Activated naive CD4-positive, alpha-beta T cell treated with anti-CD3 and anti-CD28 coated beads, Interleukin-2, amount 50 U/mL, for 72 hours (primary cell): Measurements from ENCODE around the gene SPATA31E1. TPM values are rescaled to one million over a fixed set of nuclear protein-coding genes. Genes with fewer than 3 reads are reported as not detected.
"Not testable (repeated sequence)": the region's sequence is repeated elsewhere in the genome, so short reads cannot be mapped to it uniquely, and the experiment has no call there.

Experiments used
- ATAC-seq, 2 donors: fragments of 150-1000 bp; cut with Tn5 transposase; 2 replicates each; pipeline ENCODE4 v1.10.0; 2021; ENCODE audit warnings: mild to moderate bottlenecking in 2 of 2, moderate library complexity in 2 of 2
- DNase-seq, 2 donors: peaks; one replicate each; pipeline ENCODE4 v3.0.0; 2021 to 2022; ENCODE audit warnings: low spot score in 2 of 2
- H3K27ac Mint-ChIP-seq, 2 donors: one replicate each; pipeline ENCODE4 v1.8.0; 2022; ENCODE audit warnings: mild to moderate bottlenecking in 2 of 2, mixed read lengths in 2 of 2
- H3K36me3 Mint-ChIP-seq, 2 donors: one replicate each; pipeline ENCODE4 v1.8.0; 2022; ENCODE audit warnings: mixed read lengths in 2 of 2
- H3K9me3 Mint-ChIP-seq, 2 donors: one replicate each; pipeline ENCODE4 v1.8.0; 2022; ENCODE audit warnings: mixed read lengths in 2 of 2
- total RNA-seq, 2 donors: library from RNA; stranded (reverse); gene quantifications; one replicate each; pipeline ENCODE4 v1.2.3, GENCODE V29; 2022

Gene SPATA31E1
- total RNA-seq, 2 donors from 2014 or later = not detected

DNA sequence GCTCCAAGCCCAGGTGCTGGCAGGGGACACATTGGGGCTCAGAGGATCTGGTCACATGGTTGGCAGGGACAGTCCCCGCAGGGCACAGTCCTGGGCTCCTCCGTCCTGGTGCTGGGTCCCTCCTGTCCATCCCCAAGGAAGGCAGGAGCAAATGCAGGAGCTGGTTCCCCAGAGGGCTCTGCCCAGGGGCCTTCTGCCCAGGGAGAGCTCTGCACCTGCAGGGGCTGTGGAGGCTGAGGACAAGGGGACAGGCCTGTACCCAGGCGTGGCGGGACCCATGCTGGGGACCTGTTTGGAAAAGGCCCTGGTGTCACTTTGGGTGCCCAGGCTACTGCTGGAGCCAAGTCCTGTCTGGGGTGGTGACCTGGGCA, 7.2 kb downstream of the SPATA31E1 start:
- ATAC-seq (no peak), DNase-seq (no peak)
- H3K9me3 Mint-ChIP-seq = peaks cover 0 to 5% of the 10 kb centered on the region in 2 donors
- peaks cover 5 to 6% of the 10 kb centered on the region in 2 donors for H3K36me3 Mint-ChIP-seq
- H3K27ac Mint-ChIP-seq = no peak overlapping the region

DNA sequence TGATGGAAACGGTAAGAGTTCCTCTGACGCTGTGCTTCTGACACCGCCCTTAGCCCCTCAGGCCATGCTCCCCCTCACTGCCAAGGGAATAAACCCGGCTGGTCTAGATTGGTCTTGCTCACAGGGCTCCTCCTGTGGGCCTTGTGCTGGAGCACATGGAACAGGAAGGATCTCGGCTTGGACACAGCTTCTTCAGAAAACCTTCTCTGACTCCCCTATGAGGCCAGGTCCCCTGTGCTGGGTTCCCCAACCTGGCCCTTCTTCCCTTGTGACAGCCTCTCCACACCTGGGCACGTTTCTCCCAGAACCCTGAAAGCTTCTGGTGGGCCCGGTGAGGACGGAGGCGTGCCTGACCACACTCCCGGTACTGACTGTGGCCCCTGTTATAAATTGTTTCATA, 8.2 kb downstream of the SPATA31E1 start:
- no peak overlapping the region for H3K27ac Mint-ChIP-seq
- H3K9me3 Mint-ChIP-seq = peaks cover 0 to 5% of the 10 kb centered on the region in 2 donors
- ATAC-seq = no peak
- no peak for DNase-seq
- peaks cover 5 to 6% of the 10 kb centered on the region in 2 donors for H3K36me3 Mint-ChIP-seq

GRCh38 chr9:87891754-87892153, 9.1 kb downstream of the SPATA31E1 start:
- Mint-ChIP-seq H3K9me3 (peaks cover 0 to 5% of the 10 kb centered on the region in 2 donors), H3K36me3 (peaks cover 5 to 6% of the 10 kb centered on the region in 2 donors), H3K27ac (no peak overlapping the region)
- DNase-seq (no peak), ATAC-seq (no peak)

- Mint-ChIP-seq H3K36me3 (peaks cover 6 to 17% of the 10 kb centered on the region in 2 donors), H3K27ac (no peak overlapping the region), H3K9me3 (peaks cover 0 to 9% of the 10 kb centered on the region in 2 donors)
- DNase-seq = no peak
- ATAC-seq = no peak
Observed at GRCh38 chr9:87892956-87893355, 10.3 kb downstream of the SPATA31E1 start.

GRCh38 chr9:87894998-87895625, 12.4 kb downstream of the SPATA31E1 start:
- Mint-ChIP-seq H3K27ac (no peak overlapping the region), H3K36me3 (peaks cover 6 to 18% of the 10 kb centered on the region in 2 donors), H3K9me3 (peaks cover 0 to 10% of the 10 kb centered on the region in 2 donors)
- DNase-seq = no peak
- no peak for ATAC-seq

- Mint-ChIP-seq H3K9me3 (peaks cover 7 to 18% of the 10 kb centered on the region in 2 donors), H3K36me3 (peaks cover 6 to 27% of the 10 kb centered on the region in 2 donors), H3K27ac (no peak overlapping the region)
- no peak for ATAC-seq
- DNase-seq = no peak
Observed at GRCh38 chr9:87896891-87897290, 14.2 kb downstream of the SPATA31E1 start.

DNA sequence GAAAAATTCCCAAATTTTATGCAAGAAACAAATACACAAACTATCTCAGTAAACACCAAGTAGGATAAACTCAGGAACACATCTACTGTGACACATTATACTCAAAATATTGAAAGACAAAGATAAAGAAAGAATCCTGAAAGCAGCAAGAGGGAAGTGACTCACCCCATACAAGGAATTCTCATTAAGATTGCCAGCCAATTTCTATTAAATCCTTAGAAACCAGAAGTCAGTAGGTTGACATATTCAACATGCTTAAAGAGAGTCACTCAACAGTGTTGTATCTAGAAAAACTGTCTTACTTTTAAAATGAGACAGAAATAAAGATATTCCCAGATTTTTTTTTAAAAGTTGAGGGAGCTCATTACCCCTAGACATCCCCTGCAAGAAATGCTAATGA, 15.5 kb downstream of the SPATA31E1 start:
- Mint-ChIP-seq H3K9me3 (peaks cover 10 to 22% of the 10 kb centered on the region in 2 donors), H3K27ac (no peak overlapping the region), H3K36me3 (peaks cover 6 to 37% of the 10 kb centered on the region in 2 donors)
- DNase-seq = no peak
- no peak for ATAC-seq

GRCh38 chr9:87902371-87902770, 19.7 kb downstream of the SPATA31E1 start:
- not testable (repeated sequence) for ATAC-seq, DNase-seq, H3K27ac Mint-ChIP-seq
- peaks cover 0 to 42% of the 10 kb centered on the region in 2 donors for H3K36me3 Mint-ChIP-seq
- H3K9me3 Mint-ChIP-seq = peaks cover 17 to 26% of the 10 kb centered on the region in 2 donors

GRCh38 chr9:87909310-87910041, 26.8 kb downstream of the SPATA31E1 start:
- no peak for ATAC-seq
- peaks cover 4 to 6% of the 10 kb centered on the region in 2 donors for H3K9me3 Mint-ChIP-seq
- no peak for DNase-seq
- peaks cover 0 to 5% of the 10 kb centered on the region in 2 donors for H3K36me3 Mint-ChIP-seq
- H3K27ac Mint-ChIP-seq = no peak overlapping the region

- Mint-ChIP-seq H3K27ac (no peak overlapping the region), H3K36me3 (no peaks in the 10 kb centered on the region), H3K9me3 (no peaks in the 10 kb centered on the region)
- ATAC-seq (no peak), DNase-seq (no peak)
Observed at GRCh38 chr9:87910821-87911220, 28.1 kb downstream of the SPATA31E1 start.

DNA sequence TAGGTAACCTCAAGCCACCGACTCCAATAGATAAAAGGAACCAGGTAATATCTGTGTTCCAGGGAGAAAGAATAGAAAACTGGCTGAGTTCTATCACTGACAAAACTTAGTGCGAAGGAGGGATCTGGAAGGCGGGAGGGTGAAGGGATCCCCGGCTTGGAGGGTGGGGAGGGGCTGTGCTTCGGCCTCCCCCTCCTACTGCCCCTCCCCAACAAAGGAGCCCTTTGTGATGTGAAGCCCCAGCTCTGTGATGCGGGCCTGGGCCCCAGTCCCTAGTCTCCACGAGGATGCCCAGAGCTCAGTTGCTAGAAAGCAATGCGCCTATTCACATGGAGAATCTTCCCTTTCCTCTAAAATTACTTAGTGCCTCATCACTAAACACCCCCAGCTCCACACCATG, 35.0 kb downstream of the SPATA31E1 start, which contains the start of gene SPATA31C1:
SPATA31C1 (plus strand) TSS at position 301 of the 400 bp plus-strand sequence.
- DNase-seq, H3K9me3 Mint-ChIP-seq, H3K36me3 Mint-ChIP-seq, H3K27ac Mint-ChIP-seq, ATAC-seq: not testable (repeated sequence)

DNA sequence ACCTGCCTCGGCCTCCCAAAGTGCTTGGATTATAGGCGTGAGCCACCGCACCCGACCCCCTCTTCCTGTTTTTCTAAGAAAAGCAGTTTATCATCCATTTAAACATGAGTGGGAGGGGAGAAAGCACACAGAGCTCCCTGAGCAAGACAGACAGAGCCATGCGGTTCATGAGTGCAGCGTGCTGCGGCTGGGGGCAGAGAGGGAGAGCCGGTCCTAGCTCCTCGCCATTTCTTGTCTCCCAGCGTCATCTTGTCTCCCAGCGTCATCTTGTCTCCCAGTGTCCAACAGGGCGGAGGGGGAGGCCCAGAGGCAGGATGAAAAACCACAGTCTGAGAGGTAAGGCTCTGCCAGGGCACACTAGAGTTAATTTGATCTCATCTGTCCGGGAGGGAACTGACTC, 36.3 kb downstream of the SPATA31E1 start:
- DNase-seq, H3K9me3 Mint-ChIP-seq, ATAC-seq, H3K27ac Mint-ChIP-seq, H3K36me3 Mint-ChIP-seq: not testable (repeated sequence)

DNA sequence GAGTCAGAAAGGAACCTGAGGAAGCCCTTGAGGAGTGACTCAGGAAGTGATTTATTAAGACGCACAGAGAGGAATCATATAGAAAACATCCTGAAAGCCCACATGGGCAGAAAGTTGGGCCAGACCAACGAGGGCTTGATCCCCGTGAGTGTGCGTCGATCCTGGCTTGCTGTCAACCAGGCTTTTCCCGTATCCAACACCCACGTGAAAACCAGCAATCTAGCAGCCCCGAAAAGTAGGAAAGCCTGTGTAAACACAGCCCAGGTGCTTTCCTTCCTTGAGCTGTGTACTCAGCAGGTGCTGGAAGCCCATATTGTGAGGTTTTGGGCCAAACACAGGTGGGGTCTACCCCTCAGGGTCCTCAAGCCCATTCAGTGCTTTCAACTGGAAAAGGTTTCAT, 38.9 kb downstream of the SPATA31E1 start:
- not testable (repeated sequence) for H3K36me3 Mint-ChIP-seq, H3K9me3 Mint-ChIP-seq, ATAC-seq, DNase-seq, H3K27ac Mint-ChIP-seq

- H3K27ac Mint-ChIP-seq, H3K9me3 Mint-ChIP-seq, DNase-seq, ATAC-seq, H3K36me3 Mint-ChIP-seq: not testable (repeated sequence)
Observed at GRCh38 chr9:87923012-87923411, 40.3 kb downstream of the SPATA31E1 start.

DNA sequence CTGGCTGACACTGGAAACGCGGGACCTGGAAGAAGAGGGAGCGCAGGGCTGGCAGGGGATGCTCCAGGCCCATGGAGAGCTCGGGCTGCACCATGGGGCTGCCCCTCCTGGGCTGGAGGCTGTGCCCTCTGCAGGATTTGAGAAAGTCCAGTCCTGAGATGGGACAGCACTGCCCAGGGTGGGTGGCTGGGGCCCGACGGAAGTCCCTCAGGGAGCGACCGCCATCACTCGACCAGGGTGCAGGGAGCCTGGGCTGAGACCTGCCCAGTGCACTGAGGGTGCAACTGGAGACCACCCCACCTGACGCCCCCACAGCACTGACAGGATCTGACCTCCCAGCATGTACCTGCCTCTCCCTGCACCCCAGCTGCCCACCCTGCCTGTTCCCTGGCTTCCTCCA, 42.2 kb downstream of the SPATA31E1 start:
- ATAC-seq, H3K27ac Mint-ChIP-seq, DNase-seq, H3K36me3 Mint-ChIP-seq, H3K9me3 Mint-ChIP-seq: not testable (repeated sequence)

DNA sequence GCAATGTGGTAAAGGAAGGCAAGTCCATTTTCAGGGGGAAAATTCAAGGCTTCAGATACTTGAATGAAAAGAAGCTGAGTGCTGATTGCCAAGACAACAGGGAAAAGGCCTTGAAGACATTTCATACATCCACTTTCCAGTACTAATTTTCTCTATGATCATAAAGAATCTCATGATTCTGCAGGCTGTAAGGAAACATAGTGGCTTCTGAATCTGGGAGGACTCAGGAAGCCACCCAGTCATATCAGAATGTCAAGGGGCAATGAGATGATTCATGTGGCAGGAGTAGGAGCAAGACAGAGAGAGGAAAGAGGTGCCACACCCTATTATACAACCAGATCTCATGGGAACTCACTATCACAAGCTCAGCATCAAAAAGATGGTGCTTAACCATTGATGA, 46.5 kb downstream of the SPATA31E1 start:
- not testable (repeated sequence) for H3K36me3 Mint-ChIP-seq, H3K9me3 Mint-ChIP-seq, ATAC-seq, H3K27ac Mint-ChIP-seq, DNase-seq

DNA sequence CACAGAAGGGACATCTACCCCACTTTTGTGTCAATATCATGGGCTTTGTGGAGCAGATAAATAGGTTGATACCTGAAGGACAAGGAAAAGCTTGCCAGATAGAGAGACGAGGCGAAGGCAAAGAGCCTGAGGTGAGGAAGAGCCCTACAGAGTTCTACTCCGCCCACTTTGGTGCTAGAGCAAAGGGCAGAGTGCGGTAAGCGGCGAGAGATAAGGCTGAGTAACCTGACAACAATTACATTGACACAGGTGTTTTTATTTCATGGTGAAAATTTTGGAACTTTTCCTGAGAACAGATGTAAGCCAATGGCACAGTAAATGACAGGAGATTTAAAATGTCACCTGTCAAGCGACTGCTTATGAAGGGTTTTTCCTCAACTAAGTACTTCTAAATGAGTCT, 51.8 kb downstream of the SPATA31E1 start:
- not testable (repeated sequence) for DNase-seq, ATAC-seq, H3K27ac Mint-ChIP-seq, H3K36me3 Mint-ChIP-seq, H3K9me3 Mint-ChIP-seq

GRCh38 chr9:87937352-87937751, 54.7 kb downstream of the SPATA31E1 start:
- not testable (repeated sequence) for H3K36me3 Mint-ChIP-seq, H3K9me3 Mint-ChIP-seq, H3K27ac Mint-ChIP-seq, ATAC-seq, DNase-seq
